ENCODE data around the gene PPP2R5D. TPM values are rescaled to one million over a fixed set of nuclear protein-coding genes. Genes with fewer than 3 reads are reported as not detected.
"Not testable (repeated sequence)": the region's sequence is repeated elsewhere in the genome, so short reads cannot be mapped to it uniquely, and the experiment has no call there.

Gene PPP2R5D
- polyA plus RNA-seq: 10 to 100 TPM; 17.1 to 29.9 (median 17.7) TPM

DNA sequence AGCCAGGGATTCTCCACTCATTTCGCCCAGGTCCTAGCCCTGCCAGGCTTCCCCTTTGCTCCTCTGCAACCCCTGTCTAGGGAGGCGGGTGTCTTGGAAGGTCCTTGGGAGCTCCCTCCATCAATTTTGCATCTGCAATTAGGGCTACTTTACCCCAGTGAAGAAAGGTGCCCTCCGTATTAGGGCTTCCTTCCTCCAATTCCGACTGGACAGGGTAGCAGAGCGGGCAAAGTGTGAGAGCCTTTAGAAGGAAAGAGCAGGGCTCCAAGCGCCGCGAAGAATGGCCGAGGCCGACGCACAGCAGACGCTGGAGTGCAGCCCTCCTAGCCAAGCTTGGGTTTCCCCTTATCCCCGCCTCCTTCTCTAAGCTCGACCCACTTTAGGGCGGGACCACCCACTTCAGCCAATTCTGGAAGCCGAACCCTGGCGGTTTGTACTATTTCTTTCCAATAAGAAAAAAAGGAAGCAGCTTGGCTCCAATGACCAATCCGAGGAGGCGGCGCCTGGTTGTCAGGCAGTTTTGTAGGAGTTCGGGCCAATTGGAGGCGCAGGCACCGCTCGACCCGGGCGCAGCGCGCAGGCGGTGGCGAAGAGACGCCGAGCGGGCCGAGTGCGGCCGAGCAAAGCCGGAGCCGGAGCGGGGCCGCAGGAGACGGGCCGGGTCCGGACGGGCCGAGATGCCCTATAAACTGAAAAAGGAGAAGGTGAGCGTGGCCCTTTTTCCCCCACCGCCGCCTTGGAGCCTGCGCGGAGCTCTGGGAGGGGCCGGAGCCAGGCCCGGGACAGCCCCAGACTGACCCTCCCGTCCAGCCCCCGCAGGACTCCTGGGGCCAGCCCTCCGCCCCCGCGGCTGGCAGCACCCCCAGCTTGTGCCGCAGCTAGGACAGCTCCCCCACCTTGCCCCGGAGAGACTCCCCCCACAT lies at the start of gene PPP2R5D:
Gene PPP2R5D (plus strand): TSS at position 570 of the 923 bp plus-strand sequence. CDS start 108 bp downstream, at position 678.
- Mint-ChIP-seq H3K4me1 (peaks cover 53 to 62% of the 10 kb centered on the region in 2 donors), H3K4me3 (peak within 1 kb of the TSS; percentile 83 to 91 (median 87)), H3K27ac (peak within 1 kb of the TSS; percentile 95 to 97 (median 96)), H3K36me3 (peaks cover 0 to 7% (median 0%) of the 10 kb centered on the region in 3 donors), H3K27me3 (ENCODE audit: low read depth in 3 of 3) (peaks cover 0 to 9% (median 2%) of the 10 kb centered on the region in 3 donors), H3K9me3 (no peaks in the 10 kb centered on the region)
- DNase-seq: peak; percentile 97 to 98 (median 98)

DNA sequence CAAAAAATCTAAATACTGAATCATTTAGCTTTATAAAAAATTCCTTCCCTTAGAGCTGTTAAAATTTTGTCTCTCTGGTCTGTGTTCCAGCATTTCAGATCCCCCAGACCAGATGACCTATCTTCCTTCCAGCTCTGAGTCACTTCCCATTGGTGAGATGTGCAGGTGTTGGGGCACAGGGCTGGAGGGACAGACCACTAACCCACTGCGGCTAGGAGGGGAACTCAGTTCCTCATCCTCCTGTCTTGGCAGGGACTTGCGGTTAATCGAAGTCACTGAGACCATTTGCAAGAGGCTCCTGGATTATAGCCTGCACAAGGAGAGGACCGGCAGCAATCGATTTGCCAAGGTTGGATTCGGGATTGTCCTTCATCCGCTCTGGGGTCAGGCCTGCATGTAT lies 49.0 kb upstream of the PPP2R5D start:
- Mint-ChIP-seq H3K9me3 (no peaks in the 10 kb centered on the region), H3K4me3 (no peak overlapping the region), H3K36me3 (peaks cover 7 to 15% (median 13%) of the 10 kb centered on the region in 3 donors), H3K27me3 (ENCODE audit: low read depth in 3 of 3) (peaks cover 0 to 3% (median under 1%) of the 10 kb centered on the region in 3 donors), H3K4me1 (peaks cover 39 to 56% of the 10 kb centered on the region in 2 donors), H3K27ac (no peak overlapping the region)
- DNase-seq: no peak

DNA sequence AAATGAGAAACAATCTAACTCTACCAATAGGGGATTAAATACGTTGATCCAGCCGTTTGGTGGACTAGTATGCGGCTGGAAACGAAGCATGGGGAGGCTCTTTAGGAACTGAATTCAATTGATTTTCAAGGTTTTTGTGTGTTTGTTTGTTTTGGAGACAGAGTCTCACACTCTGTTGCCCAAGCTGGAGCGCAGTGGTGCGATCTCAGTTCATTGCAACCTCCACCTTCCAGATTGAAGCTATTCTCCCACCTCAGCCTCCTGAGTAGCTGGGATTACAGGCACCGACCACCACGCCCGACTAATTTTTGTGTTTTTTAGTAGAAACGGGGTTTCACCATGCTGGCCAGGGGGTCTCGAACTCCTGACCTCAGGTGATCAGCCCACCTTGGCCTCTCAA lies 48.0 kb upstream of the PPP2R5D start:
- Mint-ChIP-seq H3K27me3 (ENCODE audit: low read depth in 3 of 3) (peaks cover 0 to 3% (median 0%) of the 10 kb centered on the region in 3 donors), H3K36me3 (peaks cover 7 to 15% (median 13%) of the 10 kb centered on the region in 3 donors), H3K4me1 (peaks cover 28 to 45% of the 10 kb centered on the region in 2 donors), H3K27ac (no peak overlapping the region), H3K4me3 (no peak overlapping the region), H3K9me3 (no peaks in the 10 kb centered on the region)
- no peak for DNase-seq

DNA sequence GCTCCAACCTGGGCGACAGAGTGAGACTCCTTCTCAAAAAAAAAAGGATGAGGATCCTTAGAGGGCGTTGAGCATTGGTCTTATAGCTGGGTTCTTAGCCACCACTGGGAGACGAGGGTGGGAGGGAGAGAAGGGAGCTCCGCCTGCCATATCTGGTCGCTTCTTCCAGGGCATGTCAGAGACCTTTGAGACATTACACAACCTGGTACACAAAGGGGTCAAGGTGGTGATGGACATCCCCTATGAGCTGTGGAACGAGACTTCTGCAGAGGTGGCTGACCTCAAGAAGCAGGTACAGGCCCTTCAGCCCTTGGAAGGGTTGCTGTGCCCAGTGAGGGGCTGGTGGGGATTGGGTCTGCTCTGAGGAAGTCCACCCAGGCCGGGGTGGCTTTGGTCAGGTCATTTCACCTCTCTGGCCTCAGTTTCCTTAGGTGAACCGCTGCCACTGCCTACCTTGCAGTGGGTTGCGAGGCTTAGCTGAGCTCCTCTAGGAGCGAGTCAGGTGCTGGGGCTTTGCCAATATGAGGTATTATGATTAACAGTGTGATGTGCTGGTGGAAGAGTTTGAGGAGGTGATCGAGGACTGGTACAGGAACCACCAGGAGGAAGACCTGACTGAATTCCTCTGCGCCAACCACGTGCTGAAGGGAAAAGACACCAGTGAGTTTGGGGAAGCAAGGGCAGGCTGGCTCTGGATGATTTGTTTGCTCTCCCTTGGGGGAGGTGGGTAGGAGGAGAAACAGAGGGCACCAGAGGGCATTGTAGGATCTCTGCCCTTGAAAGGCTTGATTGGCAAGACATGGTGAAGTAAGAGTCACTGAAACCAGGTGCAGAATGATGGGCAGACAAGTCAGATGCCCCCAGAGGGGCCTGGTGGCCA lies 46.6 kb upstream of the PPP2R5D start:
- H3K9me3 Mint-ChIP-seq: no peaks in the 10 kb centered on the region
- DNase-seq: no peak
- H3K27ac Mint-ChIP-seq: peak overlapping the region in 1 of 6 donors; percentile 41
- peaks cover 15 to 34% of the 10 kb centered on the region in 2 donors for H3K4me1 Mint-ChIP-seq
- H3K27me3 Mint-ChIP-seq (ENCODE audit: low read depth in 3 of 3): peaks cover 0 to 3% (median 0%) of the 10 kb centered on the region in 3 donors
- peaks cover 7 to 15% (median 13%) of the 10 kb centered on the region in 3 donors for H3K36me3 Mint-ChIP-seq
- H3K4me3 Mint-ChIP-seq: no peak overlapping the region

DNA sequence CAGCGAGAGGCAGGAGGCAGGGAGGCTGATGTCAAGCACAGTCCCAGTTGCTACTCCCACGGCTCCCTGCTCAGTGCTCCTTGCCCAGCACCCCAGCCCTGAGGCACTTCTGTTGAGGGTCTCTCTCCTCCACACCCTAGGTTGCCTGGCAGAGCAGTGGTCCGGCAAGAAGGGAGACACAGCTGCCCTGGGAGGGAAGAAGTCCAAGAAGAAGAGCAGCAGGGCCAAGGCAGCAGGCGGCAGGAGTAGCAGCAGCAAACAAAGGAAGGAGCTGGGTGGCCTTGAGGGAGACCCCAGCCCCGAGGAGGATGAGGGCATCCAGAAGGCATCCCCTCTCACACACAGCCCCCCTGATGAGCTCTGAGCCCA lies 46.0 kb upstream of the PPP2R5D start:
- no peak overlapping the region for H3K27ac Mint-ChIP-seq
- H3K9me3 Mint-ChIP-seq: no peaks in the 10 kb centered on the region
- H3K36me3 Mint-ChIP-seq: peaks cover 4 to 16% (median 13%) of the 10 kb centered on the region in 3 donors
- no peak for DNase-seq
- no peak overlapping the region for H3K4me3 Mint-ChIP-seq
- peaks cover 0 to 3% (median 0%) of the 10 kb centered on the region in 3 donors for H3K27me3 Mint-ChIP-seq (ENCODE audit: low read depth in 3 of 3)
- peaks cover 9 to 27% of the 10 kb centered on the region in 2 donors for H3K4me1 Mint-ChIP-seq

DNA sequence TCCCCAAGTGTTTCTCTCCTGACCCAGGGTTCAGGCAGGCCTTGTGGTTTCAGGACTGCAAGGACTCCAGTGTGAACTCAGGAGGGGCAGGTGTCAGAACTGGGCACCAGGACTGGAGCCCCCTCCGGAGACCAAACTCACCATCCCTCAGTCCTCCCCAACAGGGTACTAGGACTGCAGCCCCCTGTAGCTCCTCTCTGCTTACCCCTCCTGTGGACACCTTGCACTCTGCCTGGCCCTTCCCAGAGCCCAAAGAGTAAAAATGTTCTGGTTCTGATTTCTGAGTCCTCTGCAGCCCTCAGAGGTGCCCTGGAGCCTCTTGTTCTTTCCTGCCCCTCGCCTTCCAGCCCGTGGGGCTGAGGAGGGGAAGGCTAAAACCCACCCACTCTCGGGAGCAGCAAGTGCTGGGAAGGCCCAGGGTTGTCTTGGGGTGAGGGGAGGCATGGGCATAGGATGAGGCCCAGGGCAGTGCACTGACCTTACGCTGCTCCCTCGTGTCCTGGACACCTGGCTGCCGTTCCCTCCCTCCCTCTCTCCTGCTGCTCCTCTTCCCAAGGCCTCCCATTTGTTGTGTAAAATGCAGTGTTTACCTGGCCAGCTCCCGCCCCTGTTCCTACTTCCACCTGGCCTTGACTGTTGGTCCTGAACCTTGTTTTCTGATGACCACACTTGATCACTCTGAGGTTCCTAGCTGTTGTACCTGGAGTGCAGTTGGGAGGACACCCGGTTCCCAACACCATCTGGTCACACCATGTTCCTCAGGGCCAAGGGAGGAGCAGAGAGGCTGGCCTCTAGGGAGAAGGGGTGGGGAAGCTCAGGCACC lies 45.2 kb upstream of the PPP2R5D start:
- H3K4me3 Mint-ChIP-seq: no peak overlapping the region
- peaks cover 0 to 1% (median 0%) of the 10 kb centered on the region in 3 donors for H3K27me3 Mint-ChIP-seq (ENCODE audit: low read depth in 3 of 3)
- H3K9me3 Mint-ChIP-seq: no peaks in the 10 kb centered on the region
- no peak for DNase-seq
- peak overlapping the region in 1 of 6 donors; percentile 16 for H3K27ac Mint-ChIP-seq
- peaks cover 7 to 18% (median 13%) of the 10 kb centered on the region in 3 donors for H3K36me3 Mint-ChIP-seq
- peaks cover 6 to 21% of the 10 kb centered on the region in 2 donors for H3K4me1 Mint-ChIP-seq

DNA sequence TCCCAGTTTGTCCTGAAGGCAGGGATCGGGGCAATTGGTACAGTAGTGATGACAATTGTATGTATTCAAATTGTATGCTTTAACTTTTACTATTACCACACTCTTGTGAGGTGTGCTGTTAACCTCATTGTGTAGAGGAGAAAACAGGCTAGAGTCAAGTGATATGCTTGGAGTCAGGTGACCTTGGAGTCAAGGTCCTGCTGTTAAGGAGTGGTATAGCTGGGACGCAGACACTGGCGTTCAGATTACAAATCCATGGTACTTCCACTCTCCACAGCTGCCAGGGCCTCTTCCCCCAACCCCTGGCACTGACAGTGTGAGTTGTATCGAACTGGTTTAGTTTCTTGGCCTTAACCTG lies 44.6 kb upstream of the PPP2R5D start:
- Mint-ChIP-seq H3K9me3 (no peaks in the 10 kb centered on the region), H3K27ac (no peak overlapping the region)
- no peak for DNase-seq

DNA sequence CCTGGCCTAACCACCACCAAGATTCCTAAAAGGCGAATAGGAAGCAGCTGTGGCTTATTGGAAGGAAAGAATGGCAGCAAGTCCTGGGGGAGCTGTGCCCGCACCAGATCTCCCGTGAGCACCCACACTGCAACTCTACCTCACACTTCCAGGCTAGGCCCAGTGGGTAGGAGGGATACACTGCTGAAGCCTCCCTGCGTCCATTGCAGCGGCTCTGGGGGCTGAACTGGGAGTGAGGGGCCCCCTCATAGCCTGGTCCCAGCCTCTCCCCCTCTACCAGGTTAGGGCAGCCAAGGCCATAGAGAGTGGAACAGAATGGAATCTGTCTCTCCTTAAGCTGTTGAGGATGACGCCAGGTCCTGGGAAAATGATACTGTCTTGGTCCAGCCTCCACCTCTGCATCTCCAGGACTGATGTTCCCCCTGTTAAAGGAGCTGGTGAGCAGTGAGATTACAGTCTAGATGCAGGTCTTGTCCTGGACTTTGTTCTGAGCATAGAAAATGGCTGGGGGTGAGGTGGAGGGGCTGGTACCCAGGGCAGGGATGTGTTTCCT lies 43.8 kb upstream of the PPP2R5D start:
- no peak overlapping the region for H3K4me3 Mint-ChIP-seq

More for the DNA sequence above, 44.6 kb upstream of the PPP2R5D start:
- peaks cover 7 to 21% (median 13%) of the 10 kb centered on the region in 3 donors for H3K36me3 Mint-ChIP-seq
- H3K4me1 Mint-ChIP-seq: peaks cover 6 to 18% of the 10 kb centered on the region in 2 donors
- H3K27me3 Mint-ChIP-seq (ENCODE audit: low read depth in 3 of 3): peaks cover 0 to 1% (median 0%) of the 10 kb centered on the region in 3 donors
- H3K4me3 Mint-ChIP-seq: no peak overlapping the region

DNA sequence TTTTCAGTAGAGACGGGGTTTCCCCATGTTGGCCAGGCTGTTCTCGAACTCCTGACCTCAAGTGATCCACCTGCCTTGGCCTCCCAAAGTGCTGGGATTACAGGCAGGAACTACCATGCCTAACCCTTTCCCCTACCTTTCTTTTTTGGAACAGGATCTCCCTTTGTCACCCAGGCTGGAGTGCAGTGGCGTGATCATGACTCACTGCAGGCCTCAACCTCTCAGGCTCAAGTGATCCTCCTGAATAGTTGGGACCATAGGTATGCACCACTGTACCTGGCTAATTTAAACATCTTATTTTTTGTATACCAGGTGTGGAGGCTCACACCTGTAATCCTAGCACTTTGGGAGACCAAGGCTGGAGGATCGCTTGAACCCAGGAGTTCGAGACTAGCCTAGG lies 43.0 kb upstream of the PPP2R5D start:
- H3K36me3 Mint-ChIP-seq: peaks cover 6 to 20% (median 10%) of the 10 kb centered on the region in 3 donors
- not testable (repeated sequence) for DNase-seq; H3K27ac Mint-ChIP-seq; H3K27me3 Mint-ChIP-seq (ENCODE audit: low read depth in 3 of 3); H3K4me1 Mint-ChIP-seq; H3K9me3 Mint-ChIP-seq; H3K4me3 Mint-ChIP-seq

More for the DNA sequence above, 43.8 kb upstream of the PPP2R5D start:
- Mint-ChIP-seq H3K27me3 (ENCODE audit: low read depth in 3 of 3) (peaks cover 0 to 1% (median 0%) of the 10 kb centered on the region in 3 donors), H3K27ac (peak overlapping the region in 1 of 6 donors; percentile 13), H3K9me3 (no peaks in the 10 kb centered on the region), H3K36me3 (peaks cover 7 to 22% (median 13%) of the 10 kb centered on the region in 3 donors), H3K4me1 (peaks cover 6 to 17% of the 10 kb centered on the region in 2 donors)
- no peak for DNase-seq

DNA sequence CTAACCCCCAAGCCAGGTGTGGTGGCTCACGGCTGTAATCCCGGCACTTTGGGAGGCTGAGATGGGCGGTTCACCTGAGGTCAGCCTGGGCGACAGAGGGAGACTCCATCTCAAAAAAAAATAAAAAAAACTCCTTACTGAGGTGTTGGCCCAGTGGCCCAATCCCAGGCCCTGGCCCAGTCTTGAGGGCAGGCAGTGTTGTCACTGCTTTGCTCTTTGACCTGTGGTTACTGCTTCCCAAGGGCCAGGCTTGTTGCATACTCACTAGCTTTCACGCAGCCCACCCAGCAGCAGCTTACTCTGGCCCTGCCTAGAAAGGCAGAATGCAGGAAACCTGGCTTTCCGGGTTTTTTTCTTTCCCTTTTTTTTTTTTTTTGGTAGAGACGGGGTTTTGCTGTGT lies 41.9 kb upstream of the PPP2R5D start:
- peaks cover 2 to 6% of the 10 kb centered on the region in 2 donors for H3K4me1 Mint-ChIP-seq
- no peak overlapping the region for H3K4me3 Mint-ChIP-seq
- H3K9me3 Mint-ChIP-seq: no peaks in the 10 kb centered on the region
- peak overlapping the region in 1 of 6 donors; percentile 71 for H3K27ac Mint-ChIP-seq
- no peak for DNase-seq
- H3K27me3 Mint-ChIP-seq (ENCODE audit: low read depth in 3 of 3): no peaks in the 10 kb centered on the region
- H3K36me3 Mint-ChIP-seq: peaks cover 4 to 16% (median 6%) of the 10 kb centered on the region in 3 donors

DNA sequence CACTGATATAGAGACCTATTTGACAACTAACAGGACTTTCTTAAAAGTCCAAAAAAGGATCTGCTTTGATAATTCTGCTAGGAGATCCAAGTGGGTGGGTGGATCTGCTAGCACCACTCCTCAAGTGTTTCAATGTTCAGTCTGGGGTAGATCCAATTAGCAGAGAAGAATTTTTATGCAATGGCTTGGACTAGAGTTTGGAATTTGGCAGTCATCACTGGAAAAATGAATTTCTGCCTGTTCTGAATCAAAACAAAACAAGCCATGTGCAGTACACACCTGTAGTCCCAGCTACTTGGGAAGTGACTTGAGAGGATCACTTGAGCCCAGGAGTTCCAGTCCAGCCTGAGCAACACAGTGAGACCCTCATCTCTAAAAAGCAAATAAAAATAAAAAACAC lies 36.4 kb upstream of the PPP2R5D start:
- no peaks in the 10 kb centered on the region for H3K4me1 Mint-ChIP-seq
- no peak overlapping the region for H3K4me3 Mint-ChIP-seq
- H3K27ac Mint-ChIP-seq: no peak overlapping the region

DNA sequence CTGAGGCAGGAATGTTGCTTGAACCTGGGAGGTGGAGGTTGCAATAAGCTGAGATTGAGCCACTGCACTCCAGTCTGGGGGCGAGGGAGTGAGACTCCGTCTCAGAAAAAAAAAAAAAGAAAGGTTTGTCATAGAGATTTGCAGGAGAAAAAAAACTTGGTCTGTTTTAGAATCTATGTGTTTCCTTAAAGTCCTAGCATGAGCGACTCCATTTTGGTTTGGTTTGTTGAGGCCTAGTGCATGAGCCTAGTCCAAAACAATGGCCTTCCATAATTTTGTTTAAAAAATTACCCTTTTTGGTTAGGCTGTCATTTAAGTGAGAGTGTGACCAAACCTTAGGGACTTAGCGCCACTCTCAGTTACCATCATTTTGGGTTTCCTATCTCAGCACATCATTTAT lies 32.0 kb upstream of the PPP2R5D start:
- Mint-ChIP-seq H3K36me3 (peaks cover 0 to 9% (median 3%) of the 10 kb centered on the region in 3 donors), H3K9me3 (no peaks in the 10 kb centered on the region), H3K27ac (no peak overlapping the region), H3K27me3 (ENCODE audit: low read depth in 3 of 3) (peaks cover 0 to 1% (median 0%) of the 10 kb centered on the region in 3 donors), H3K4me3 (no peak overlapping the region), H3K4me1 (no peaks in the 10 kb centered on the region)
- DNase-seq: no peak

More for the DNA sequence above, 36.4 kb upstream of the PPP2R5D start:
- Mint-ChIP-seq H3K27me3 (ENCODE audit: low read depth in 3 of 3) (peaks cover 0 to 1% (median 0%) of the 10 kb centered on the region in 3 donors), H3K36me3 (peaks cover 6 to 15% (median 9%) of the 10 kb centered on the region in 3 donors), H3K9me3 (no peaks in the 10 kb centered on the region)
- no peak for DNase-seq

All from immature natural killer cell (primary cell).